RPMI7951 (cell line): ENCODE results near the gene MAB21L4. TPM values are rescaled to one million over a fixed set of nuclear protein-coding genes. Genes with fewer than 3 reads are reported as not detected.

Experiments
- DNase-seq: peaks from one replicate; pipeline ENCODE4 v3.0.0-alpha.2; 2012; ENCODE audit warnings: low read depth
- total RNA-seq: library from RNA; depleted of rRNA; stranded (reverse); fragments of >200 nt; shearing (Covaris generic); gene quantifications from 2 replicates; pipeline ENCODE4 v1.2.3, GENCODE V29; 2014

The MAB21L4 gene
- total RNA-seq, 1 experiment from 2014 or later = not detected

DNA sequence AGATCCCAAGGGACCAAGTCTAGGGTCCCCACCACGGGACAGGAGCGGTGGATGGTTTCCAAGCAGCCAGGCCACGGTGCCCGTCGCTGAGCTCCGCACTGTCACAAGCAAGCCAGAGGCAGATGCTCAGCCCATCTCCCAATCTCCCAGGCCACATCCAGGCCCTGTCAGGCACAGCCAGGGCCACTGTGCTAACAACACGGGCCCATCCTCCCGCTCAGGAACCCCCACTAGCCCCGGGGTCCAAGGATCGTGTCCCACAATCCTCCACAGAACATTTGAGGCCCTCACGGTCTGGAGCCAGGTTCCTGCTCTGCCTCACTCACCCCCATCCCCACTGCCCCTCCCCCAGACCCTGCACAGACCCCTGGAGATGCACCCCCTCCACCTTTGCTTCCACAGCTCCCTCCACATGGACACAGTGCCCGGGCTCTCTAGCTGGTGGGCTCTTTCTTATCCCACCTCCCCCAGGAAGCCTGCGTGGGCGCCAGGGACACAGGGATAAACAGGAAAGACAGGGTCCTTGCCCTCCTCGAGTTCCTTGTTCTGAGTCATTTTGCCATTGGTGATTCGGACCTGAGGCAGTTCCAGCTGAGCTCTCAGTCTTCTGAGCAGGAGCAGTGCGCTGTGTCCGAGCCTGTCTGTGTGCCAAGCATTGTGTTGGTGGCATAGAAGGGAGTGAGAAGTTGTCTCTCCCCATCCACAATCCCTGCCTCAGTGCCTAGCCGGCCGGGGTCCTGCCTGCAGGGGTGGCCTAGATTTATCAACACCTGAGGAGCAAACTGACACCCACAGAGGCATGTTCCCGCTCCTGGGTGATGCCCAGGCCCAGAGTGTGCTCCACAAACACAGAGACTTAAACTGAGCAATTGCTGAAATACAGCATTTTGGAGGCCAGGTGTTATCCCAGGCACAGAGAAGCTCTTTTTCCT, 17.2 kb upstream of the MAB21L4 start:
- DNase-seq = peak; percentile 73

DNA sequence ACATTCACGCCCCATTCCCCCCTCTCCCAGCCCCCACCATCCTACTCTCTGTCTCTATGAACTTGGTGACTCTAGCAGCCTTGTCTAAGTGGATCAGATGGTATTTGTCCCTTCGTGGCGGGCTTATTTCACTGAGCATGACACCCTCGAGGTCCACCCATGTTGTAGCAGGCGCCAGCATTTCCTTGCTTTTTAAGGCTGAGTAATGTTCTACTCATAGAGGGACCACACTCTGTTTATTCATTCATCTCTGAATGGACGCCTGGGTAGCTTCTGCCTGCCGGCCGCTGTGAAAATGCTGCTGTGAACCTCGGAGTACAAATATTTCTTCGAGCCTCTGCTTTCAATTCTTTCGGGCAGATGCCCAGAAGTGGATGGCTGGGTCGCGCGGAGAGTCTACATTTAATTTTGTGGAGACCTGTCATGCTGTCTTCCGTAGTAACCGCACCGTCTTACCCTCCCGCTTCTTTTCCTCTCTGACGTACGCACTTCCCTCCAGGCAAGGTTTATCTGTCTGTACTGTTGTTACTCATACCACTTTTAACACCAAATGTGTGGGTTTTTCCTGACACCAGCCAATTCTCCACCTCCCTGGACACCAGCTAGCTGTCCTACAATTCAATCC, 15.8 kb upstream of the MAB21L4 start:
- peak; percentile 94 for DNase-seq

DNA sequence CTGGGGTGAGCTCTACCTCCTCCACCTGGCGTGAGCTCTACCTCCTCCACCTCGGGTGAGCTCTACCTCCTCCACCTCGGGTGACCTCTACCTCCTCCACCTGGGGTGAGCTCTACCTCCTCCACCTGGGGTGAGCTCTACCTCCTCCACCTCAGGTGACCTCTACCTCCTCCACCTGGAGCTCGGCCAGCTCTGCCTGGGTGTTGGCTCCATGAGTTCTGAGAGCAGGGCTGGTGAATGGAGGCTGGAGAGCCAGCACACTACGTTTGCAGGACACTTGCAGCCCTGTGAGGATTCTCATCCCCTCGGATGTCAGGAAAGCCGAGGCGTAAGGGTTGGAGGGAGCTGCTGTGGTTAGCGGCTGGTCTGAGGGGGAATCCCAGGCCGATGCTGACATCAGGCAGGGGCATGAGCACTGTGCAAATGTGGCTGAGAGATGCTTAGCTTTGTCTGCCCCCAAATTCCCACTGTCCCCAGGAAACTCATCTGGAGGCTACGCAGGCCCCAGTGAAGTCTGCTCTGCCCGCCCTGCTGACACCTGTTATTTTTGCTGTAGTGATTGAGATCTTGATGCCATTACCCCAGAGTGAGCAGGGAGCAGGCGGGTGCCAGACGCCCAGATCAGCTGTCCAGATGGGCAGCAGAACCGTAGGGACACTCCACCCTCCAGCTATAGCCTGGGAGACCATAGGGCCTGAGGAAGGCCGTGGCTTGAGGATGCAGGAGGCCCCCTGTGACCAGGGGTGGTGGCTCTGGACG, 13.4 kb upstream of the MAB21L4 start:
- DNase-seq = peak; percentile 56

DNA sequence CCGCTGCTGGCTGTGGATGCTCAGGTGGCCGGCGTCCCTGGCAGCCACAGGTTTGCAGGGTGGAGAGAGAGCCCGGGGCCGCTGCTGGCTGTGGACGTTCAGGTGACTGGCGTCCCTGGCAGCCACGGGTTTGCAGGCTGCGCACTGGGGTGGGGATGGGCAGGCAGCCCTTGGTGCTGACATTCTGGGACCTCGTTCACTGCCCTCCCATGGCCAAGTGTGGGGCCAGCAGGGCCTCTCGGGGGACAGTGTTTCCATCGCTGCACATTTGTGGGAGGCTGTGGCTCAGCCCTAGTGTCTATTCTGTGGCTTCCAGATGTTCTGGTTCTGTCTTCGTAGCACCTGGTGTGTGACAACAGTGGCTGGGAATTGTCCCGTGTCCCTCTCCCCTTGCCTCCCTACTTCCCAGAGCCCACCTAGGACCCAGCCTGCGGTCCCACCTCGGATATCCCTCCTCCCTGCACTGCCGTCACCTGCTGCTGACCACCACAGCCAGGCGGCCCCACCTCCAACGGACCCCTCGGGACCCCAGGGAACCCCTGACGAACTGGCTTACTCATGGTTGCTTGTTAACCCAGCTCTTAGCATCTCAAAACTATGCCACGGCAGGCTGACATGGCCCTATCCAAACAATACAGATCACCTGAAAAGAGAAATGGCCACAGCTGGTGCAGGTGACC, 11.1 kb upstream of the MAB21L4 start:
- DNase-seq = peak; percentile 20

- DNase-seq = peak; percentile 42
Observed at GRCh38 chr2:240906141-240906910, 10.4 kb upstream of the MAB21L4 start, which contains the start of gene CROCC2. Gene CROCC2, plus strand, starts transcription at chr2:240906336. Its CDS starts 178 bp downstream, at chr2:240906514.

- DNase-seq = no peak
Observed at GRCh38 chr2:240905176-240905781, 9.3 kb upstream of the MAB21L4 start.

DNA sequence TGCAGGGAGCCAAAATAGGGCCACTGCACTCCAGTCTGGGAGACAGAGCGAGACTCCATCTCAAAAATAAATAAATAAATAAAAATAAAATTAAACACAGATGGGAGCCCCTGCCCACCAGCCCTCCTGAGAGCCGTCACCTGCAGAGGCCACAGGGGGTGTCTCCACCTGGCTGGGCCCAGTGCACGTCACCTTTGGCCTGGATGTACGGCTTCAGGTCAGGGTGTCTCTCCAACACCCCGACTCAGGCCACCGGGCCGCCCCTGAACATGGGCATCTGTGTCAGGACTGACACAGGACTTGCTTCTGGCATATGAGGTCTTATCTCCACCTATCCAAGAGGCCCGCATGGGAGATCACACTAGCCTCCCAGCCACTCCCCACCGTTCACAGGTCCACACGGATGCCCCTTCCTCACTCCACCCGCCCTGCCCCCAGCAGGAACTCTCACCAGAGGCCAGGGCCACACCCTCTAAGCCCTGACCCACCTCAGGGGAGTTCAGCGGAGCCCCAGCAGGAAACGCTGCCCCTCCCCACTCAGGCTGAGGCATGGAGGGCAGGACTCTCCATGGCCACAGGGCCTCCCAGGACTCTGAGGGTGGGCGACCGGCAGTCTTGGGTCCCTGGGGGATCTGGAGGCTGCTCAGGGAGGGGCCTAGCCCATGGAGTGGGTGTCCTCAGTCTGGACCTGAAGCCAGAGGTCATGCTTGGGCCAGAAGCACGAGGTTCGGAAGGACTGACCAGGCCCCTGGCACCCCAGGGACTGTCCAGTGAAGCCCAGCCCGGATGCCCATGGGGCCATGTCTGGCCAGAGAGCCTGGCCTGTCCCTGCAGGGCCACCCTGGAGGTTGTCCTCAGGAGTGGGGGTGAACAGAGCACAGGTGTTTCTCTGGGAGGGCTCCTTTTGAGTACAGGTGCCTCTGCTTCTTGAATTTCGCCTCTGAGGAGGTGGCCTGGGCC, 8.5 kb upstream of the MAB21L4 start:
- no peak for DNase-seq

DNA sequence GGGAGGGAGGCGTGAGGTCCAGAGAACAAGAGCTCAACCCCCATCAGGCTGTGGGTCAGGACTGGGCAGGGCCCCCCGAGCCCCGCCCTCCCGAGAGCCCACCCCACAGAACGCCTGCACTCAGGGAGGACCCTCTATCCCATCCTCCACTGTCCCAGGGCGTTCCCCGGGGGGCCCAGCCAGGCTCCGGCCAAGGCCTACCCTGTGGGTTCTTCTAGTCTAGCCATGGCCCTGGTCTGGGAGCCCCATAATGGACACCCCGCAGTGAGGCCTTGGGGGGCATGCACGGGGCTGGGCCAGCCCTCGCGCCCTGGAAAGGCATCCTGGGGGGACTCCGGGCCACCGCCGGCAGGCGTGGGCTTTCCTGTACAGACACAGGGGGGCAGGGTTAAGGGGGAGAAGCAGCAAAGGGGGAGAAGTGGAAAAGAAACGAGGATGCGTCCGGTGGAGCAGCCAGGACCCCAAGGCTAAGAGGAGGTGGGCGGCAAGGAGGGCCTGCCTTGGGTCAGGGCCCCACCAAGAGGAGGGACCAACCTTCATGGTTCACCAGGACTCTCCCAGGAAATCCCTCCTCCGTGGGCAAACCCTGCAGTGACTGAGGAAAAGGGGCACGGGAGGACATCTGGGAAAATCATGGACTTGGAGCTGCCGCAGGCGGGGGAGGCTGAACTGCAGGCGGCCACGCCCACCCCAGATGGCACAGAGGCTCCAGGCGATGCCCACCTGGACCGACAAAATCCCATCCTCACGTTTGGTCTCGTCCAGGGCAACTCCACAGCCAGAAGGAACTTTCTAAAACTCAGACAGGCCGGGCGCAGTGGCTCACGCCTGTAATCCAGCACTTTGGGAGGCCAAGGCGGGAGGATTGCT, 7.5 kb upstream of the MAB21L4 start:
- peak; percentile 28 for DNase-seq

DNA sequence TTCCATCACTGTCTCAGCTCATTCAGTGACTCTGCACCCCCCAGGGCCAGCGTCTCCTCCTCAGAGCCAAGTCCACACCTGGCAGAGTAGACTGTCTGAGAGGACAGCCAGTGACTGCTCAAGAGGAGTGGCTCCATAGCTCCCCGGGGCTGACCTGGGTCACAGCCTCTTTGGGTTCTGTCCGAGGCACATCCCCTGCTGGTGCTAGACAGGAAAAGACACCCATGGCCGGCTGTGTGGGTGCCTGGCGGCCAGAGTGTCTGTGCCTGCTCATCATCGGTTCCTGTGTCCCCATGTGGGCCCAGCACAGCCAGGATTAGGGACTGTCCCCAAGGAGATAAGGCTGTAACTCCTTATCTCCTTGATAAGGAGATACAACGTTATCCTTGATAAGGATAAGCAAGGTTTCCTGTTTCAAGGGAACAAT, 6.7 kb upstream of the MAB21L4 start:
- peak; percentile 38 for DNase-seq

DNA sequence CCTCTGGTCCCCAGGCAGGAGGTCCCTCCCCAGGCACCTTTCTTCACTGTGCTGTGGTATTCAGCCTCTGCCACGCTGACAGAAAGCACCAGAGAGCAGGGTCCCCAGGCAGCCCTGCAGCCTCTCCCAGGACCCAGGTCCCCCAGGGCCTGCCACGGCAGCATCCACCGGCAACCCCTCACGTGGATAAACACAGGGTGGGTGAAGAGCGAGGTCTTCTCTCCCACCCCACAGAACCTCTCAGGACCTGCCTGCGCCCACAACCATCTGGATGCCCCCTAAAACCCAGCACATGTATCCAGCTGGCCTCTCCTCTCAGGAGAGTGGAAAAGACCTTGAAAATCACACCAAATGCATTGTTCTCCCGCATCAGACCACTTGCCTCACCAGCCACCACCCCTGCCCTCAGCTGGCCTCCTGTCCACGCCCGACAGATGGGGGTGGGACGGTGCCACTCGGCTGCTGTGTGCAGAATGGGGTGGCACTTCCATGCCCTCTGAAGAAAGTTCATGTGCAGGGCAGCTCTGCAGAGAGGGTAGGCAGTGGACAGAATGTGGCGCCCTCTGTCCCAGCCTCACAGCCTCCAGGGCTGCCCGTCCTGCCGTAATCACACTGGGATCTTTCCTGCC, 6.1 kb upstream of the MAB21L4 start:
- no peak for DNase-seq

DNA sequence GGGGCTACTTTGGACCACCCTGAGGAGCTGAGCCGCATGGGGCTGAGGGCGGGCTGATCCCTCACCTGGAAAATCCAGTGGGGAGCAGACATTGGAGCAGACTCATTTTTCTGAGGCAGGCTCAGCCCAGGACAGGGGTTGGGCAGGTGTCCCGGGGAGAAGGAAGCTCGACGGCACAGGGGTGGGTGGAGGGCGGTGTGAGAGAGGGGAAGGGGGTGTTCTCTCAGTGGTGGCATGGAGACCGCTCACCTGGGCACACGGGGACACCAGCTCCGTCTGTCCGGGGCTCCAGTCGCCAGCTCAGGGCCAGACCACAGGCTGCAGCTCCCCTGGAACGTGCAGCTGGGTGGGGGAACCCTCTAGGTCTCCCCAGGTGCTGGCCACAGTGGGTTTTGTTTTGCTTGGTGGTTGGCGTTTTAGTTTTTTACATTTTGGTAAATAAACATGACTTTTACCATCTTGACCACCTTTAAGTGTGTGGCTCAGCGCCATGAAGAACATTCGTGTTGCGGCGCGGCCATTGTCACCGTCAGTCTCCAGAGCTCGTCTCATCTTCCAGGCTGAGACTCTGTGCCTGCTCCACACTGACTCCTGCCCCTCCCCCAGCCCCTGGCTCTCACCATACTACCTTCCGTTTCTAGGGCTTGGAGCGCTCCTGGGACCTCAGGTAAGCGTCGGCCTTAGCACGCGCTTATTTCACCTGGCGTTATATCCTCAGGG, 4.3 kb upstream of the MAB21L4 start:
- no peak for DNase-seq

GRCh38 chr2:240899468-240899865, 3.5 kb upstream of the MAB21L4 start:
- no peak for DNase-seq

GRCh38 chr2:240898731-240899467, 2.9 kb upstream of the MAB21L4 start:
- DNase-seq = no peak

DNA sequence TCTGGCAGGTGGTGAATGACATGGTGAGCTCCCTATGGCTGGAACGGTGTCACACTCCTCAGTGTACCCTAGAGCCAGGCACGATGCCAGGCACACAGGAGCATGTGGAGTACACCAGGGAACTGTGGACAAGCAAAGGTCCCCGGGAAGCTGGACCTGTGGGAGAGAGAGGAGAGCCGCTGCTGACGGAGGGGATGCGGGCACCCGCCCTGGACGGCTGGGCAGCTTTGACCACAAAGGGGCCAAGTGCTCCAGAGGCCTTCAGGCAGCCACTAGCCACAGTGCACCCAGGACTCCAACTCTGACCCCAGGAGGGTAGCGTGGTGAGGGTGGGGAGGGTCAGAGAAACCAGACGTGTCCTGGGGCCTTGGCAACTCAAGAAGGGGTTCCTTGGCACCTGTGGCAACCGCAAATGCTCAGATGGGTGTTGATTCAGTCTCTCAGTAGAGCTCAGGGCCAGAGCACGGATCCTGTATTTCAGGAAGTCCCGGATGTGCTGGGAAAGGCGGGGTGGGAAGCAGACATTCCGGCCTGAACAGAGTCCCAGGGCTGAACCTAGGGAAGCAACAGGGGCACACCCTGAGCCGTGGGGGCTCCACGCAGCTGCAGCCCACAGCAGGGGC, 2.3 kb upstream of the MAB21L4 start:
- DNase-seq = peak; percentile 90

- peak; percentile 26 for DNase-seq
Observed at GRCh38 chr2:240896871-240897692, 1.1 kb upstream of the MAB21L4 start.
